GM12892 (cell line): ENCODE results near the gene ZNF396. TPM values are rescaled to one million over a fixed set of nuclear protein-coding genes. Genes with fewer than 3 reads are reported as not detected.

Source experiments
- DNase-seq: peaks from one replicate; pipeline ENCODE4 v3.0.0; 2011; ENCODE audit not compliant: insufficient read length
- FAIRE-seq: peaks from 2 replicates; lab custom pipeline; 2011; peaks lifted over from hg19 to GRCh38; lab: Jason Lieb, UNC
- POLR2A ChIP-seq: IDR thresholded peaks from 2 replicates; pipeline ENCODE4 v1.6.1; 2011; ENCODE audit warnings: low read depth, low read length, control low read depth
- POLR2AphosphoS5 ChIP-seq: IDR thresholded peaks from 2 replicates; pipeline ENCODE4 v1.6.1; 2011; ENCODE audit warnings: low read depth, low read length, control low read depth
- TAF1 ChIP-seq: IDR thresholded peaks from 2 replicates; pipeline ENCODE4 v1.6.1; 2011; ENCODE audit warnings: low read depth, mild to moderate bottlenecking, control low read depth, low read length, borderline replicate concordance
- polyA plus RNA-seq: library from polyadenylated mRNA; unstranded; fragments of >200 nt; gene quantifications from one replicate; pipeline ENCODE4 v1.2.1, GENCODE V29; 2012; ENCODE audit warnings: missing spikeins, inconsistent platforms; ENCODE audit not compliant: missing spikeins

Gene ZNF396
- 0.47 TPM for polyA plus RNA-seq

DNA sequence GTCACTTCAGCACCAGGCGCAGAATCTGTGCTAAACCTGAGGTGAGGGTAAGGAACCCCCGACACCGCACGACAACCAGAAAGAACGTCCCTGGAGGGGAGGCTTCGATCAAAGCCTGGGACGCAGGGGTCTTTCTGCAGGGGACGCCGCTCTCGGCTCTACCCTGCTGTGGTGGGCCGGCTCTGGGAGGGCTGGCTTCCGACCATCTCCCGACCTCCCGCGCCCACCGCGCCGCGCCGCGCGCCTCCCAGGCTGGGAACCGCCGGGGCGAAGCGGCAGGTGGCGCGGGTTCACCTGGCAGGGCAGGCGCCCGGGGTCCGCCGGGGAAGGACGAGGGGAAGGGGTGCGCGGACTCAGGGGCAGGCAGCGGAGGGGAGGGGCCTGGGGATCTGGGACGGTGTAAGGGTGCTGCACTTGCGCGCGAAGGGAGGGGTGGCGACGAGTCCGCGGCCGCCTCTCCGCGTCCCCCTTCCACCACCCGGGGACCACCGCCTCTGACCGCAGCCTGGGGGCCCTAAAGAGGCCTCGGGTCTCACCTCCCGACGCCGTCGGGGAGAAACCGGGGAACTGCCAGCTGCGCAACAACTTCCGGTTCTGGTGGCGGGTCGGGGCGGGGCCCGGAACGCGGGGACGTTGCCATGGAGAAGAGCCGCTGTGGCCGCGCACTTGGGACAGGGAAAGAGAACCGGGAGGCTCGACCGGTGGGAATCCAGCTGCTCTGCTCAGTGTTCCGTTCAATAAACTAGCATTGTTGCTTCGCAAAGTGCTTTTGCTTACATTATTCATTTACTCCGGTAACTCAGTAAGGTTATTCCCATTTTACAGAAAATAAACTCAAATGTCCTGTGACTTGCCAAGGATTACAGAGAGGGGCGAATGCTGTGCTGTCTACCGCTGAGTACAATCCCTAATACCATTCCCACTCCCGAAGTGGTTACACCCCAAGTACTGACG, at the start of gene ZNF396:
ZNF396 (minus strand) TSS at position 596 of the 954 bp plus-strand sequence. CDS start 3,045 bp downstream, outside the sequence.
- no peak for TF ChIP-seq TAF1
- TF ChIP-seq POLR2A: no peak
- no peak for TF ChIP-seq POLR2AphosphoS5
- FAIRE-seq (peak; percentile 77), DNase-seq (peak; percentile 58)

DNA sequence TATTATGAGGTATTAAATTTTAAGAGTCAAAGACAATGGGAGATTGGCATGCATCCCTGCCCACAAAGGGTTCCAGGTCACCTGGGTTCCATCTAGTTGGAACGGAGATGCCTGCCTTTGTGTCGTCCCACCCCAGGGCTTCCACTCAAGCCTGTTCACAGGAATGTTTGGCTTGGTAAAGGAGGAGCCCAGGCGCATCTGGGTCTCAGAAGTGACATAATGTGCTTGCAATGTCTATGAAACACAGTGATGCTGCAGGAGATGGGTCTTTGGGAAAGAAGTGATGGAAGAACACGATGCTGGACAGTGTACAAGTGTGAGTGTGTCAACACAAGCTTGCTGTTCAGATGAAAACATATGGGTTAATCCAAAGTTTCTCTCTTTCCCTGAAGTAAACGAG, 49.6 kb upstream of the ZNF396 start:
- FAIRE-seq (no peak), DNase-seq (no peak)
- TF ChIP-seq POLR2AphosphoS5 (no peak), POLR2A (no peak)

DNA sequence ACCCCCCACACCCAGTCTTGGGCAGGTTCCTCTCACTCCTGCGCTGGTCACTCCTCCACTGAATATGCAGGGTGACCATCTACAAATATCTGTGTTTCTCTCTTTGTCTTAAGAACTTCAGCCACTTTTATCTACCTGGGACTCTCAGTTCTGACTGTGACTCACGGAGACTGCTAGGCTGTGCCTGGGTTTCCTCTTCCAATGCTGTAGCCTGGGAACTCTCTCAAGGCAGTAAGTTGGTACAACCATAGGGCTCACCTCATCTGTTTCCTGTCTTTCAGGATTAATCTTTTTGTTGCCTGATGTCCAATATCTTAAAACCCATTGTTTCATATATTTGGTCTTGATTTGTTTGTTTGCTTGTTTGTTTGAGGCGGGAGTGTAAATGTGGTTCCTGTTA, 47.2 kb upstream of the ZNF396 start:
- DNase-seq: no peak
- no peak for FAIRE-seq
- TF ChIP-seq POLR2A: no peak

DNA sequence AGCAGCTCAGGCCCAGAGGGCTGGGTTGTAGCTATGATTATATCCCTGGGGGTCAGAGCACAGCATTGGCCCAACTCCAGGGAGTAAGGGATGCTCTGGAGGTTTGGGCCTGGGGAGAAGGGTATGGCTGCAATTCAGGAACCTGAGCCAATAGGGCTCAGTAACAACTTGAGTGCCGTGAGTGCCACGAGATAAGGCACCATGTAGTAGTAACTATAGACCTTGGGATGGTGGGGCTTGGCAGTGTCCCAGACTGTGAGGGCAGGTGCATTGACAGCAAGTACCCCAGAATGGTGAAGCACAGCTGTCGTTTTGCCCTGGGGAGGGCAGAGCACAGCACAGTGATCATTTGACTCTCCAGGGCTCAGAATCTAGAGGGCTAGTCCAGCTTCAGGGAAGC, 45.1 kb upstream of the ZNF396 start:
- no peak for FAIRE-seq
- TF ChIP-seq POLR2A: no peak
- no peak for TF ChIP-seq POLR2AphosphoS5
- no peak for DNase-seq

DNA sequence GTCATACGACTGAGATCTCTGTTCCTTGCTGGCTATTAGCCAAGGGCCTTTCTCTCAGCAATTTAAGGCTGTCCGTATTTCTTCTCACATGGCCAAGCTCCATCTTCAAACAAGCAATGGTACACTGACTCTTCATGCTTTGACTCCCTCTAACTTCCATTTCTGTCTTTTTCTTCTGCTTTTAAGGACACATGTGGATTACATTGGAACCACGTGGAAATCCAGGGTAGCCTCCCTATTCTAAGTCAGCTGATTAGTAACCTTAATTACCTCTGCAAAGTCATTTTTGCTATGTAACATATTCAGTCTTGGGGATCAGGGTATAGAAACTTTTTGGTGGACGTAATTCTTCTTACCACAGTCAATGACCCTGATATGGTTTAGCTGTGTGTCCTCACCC, 41.5 kb upstream of the ZNF396 start:
- no peak for TF ChIP-seq TAF1
- FAIRE-seq (no peak), DNase-seq (no peak)

DNA sequence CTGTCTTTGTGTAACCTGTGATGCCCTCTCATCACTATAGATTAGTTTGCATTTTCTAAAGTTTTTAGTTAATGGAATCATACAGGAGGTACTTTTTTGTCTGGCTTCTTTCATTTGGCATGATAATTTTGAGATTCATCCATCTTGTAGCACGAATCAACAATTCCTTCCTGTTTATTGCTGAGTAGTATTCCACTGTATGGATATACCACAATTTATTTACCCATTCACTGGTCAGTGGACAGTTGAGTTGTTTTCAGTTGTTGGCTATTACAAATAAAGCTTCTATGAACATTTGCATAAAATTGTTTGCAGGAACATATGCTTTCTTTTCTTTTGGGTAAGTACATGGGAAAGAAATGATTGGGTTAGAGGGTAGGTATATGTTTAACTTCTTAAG, 40.1 kb upstream of the ZNF396 start:
- no peak for FAIRE-seq
- DNase-seq: no peak
- no peak for TF ChIP-seq TAF1
- TF ChIP-seq POLR2A: no peak
- TF ChIP-seq POLR2AphosphoS5: no peak

DNA sequence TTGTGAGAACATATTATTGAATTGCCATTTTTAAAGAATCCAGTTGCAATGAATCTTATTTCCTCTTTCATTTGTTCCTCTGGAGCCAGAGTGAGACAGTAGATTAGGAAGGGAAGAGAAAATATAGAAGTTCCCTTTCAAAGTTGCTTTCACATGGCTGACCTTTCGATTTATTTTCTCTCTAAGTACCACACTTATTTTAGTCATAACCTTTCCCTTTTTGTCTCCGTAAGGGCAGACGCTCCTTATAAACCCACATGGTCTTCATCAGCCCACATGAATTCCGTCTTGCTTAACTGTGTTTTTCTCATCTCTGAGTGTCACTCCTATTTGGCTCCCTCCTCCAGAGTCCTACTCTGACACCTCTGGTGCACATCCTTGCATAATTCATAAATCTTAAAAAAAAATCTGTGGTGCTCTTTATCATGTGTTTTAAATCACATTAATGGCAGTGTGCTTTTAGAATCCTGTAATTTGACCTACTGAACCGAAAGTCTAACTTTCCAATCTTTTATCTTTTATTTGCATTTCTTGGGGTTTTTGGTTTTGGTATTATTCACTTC, 38.5 kb upstream of the ZNF396 start:
- DNase-seq: no peak
- FAIRE-seq: peak; percentile 5
- TF ChIP-seq POLR2A (no peak), TAF1 (no peak), POLR2AphosphoS5 (no peak)

DNA sequence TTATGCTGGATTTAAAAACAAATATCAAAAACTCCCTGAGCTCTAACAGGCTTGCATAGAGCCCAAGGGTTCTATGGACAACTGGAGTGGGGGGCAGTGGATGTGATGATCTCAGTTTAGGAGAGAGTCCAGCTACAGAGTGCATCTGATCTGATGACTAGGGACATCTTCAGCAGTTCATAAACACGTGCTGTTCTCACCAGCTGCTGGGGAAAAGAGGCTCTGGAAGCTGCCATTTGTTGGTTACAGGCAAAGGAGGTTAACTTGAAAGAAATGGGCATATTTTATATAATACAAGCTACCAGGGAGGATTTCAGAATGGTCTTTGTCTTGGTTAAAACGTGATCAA, 36.0 kb upstream of the ZNF396 start:
- FAIRE-seq: no peak
- TF ChIP-seq POLR2AphosphoS5 (no peak), POLR2A (no peak), TAF1 (no peak)
- no peak for DNase-seq

DNA sequence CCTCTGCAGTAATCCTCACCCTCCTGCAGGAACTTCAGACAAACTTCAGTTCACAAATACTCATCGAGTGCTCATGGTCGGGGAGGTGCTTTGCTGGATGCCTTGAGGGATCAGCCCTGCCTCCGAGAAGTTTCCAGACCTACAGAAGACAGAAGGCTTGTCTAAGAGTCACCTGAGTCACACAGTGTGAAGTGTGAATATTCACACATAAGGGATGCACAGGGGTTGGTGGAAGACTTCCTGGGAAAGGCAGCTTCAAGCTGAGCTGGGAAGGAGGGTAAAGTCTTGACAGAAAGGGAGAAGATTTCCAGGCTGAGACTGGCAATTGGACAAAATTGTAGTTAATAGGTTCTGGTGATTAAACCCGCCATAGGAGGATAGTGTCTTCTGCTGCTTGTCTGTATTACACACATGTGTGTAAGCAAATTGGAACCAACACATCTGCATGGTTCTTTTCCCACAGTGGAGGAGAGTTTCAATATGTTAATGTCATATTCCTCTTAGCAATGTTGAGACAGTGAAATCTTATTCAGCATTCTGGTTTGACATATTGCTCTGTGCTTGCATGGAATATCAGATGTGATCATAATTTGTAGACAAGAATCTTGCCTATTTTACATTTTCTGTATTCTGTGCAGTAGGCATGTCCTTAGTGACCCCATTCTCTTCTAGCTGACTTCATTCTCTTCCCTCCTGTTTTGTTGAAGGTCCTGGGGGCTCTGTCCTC, 34.7 kb upstream of the ZNF396 start:
- TF ChIP-seq POLR2A (no peak), TAF1 (no peak), POLR2AphosphoS5 (no peak)
- DNase-seq (no peak), FAIRE-seq (no peak)

DNA sequence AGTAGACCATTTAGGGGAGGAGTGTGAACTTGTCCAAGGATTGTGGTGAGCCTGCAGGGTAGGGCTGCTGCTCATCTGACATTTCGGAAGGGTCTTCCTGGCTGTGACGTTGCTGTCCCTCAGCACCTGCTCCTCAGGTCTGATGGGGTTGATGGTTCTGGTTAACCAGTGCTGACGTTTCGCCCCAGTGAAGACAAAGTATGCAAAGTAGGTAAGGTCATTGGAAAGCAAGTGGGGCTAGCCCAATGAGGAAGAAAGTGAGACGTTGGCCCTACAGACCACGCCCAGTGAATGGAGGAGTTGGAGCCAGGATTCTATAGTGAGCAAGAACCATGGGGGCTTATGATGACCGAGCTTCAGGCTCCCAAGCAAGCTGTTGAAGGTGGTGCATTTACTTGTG, 33.4 kb upstream of the ZNF396 start:
- TF ChIP-seq POLR2A (no peak), TAF1 (no peak), POLR2AphosphoS5 (no peak)
- no peak for DNase-seq
- FAIRE-seq: no peak

DNA sequence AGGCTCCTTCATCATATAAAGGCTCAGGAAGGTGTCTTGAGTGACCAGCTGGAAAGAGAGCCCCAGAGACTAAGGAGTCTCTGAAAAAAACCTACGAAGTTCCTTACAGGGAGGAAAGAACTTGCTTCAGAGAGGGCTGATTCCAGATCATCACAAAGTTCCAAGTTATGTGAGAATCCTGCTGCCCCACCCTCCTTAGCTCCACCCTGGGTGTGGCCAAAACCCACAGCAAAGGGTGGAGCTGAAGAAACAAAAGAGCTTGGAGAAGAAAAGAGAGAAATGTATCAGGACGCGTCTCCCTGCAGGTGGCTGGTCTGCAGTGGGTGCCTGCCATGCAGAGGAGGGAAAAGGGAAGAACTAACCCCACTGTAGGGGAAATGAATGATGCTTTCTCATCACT, 32.8 kb upstream of the ZNF396 start:
- no peak for FAIRE-seq
- TF ChIP-seq TAF1 (no peak), POLR2A (no peak)
- no peak for DNase-seq

DNA sequence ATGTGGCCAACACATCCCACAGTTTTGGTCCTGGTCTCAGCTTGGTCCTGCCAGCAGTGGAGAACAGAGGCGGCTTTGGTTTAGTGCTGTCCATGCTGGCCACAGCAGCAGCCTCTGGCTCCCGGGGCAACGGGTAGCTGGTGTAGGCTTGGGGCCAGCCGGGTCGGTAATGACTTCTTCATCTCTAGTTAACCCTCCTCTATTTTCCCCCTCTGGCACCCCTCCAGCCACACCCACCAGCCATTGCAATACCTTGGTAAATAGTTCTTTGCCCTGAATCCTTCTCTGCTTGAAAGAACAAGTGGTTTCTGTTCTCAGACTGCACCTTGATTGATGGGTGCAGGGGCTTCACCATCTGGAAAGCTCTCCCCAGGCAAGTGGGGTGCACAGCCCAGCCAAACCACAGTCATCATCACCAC, 31.7 kb upstream of the ZNF396 start:
- TF ChIP-seq TAF1 (no peak), POLR2A (no peak), POLR2AphosphoS5 (no peak)
- FAIRE-seq (no peak), DNase-seq (no peak)
